GM10266 (cell line): ENCODE data around the gene SMARCE1.

Source experiments
- DNase-seq: peaks from one replicate; pipeline ENCODE4 v3.0.0; 2012; ENCODE audit errors: extremely low spot score
- CTCF ChIP-seq: IDR thresholded peaks from 2 replicates; pipeline ENCODE4 v1.5.1; 2012; ENCODE audit warnings: mild to moderate bottlenecking, low read depth; ENCODE audit not compliant: control insufficient read depth, insufficient read depth; ENCODE audit errors: missing control alignments

The SMARCE1 gene

GRCh38 chr17:40647624-40648383 is at the start of gene SMARCE1:
Gene SMARCE1, minus strand, starts transcription at chr17:40647818. Its CDS starts 2,016 bp downstream, at chr17:40645802.
- no peak for TF ChIP-seq CTCF
- peak; percentile 69 for DNase-seq

- no peak for TF ChIP-seq CTCF
Observed at GRCh38 chr17:40697297-40697696, 49.7 kb upstream of the SMARCE1 start.

GRCh38 chr17:40696651-40697072 is 49.0 kb upstream of the SMARCE1 start:
- DNase-seq = no peak
- no peak for TF ChIP-seq CTCF

More at GRCh38 chr17:40697297-40697696, 49.7 kb upstream of the SMARCE1 start:
- DNase-seq = no peak

DNA sequence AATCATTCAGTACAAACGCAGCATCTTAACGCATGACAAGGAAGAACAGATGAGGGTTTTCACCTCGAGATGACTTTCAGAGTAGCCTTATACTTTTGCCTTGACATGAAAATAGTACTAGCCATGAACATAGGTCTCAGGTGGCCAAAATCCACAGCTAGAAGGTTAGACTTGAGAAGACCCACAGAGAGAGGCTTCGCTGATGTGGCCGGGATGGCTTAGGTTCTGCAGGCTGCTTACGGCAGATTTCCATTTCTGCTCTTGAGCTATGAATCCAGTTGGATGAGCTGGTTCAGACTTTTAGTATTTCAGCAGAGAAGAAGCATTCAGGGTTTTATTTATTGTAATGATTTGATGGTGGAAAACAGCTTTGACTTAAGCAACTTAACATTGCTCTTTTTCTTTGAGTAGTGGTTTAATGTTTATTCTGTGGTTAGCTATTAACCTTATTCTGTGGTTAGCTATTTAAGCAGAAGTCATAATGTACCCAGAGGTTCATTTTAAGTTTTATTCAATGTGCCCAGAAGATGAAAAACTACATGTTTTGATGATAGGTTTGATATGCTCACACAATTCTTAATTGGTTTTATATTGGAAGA is 48.4 kb upstream of the SMARCE1 start:
- DNase-seq = no peak
- no peak for TF ChIP-seq CTCF

DNA sequence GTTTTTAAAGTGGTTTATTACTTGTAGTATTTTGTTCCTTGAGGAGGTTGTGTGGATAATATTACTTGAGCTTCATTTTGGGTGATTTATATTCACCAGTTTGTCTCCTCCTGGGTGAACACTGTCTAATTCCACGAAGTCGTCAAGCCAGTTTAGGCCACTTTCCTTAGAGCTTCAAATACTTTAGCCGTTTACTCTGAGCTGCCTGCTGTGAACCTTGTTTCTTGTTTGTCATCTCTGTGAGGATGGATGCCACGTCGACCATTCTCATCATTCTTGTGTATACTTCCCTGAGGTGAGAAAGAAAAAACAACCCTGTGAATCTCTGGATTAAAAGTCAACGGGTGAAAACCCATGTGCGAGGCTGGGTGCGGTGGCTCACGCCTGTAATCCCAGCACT is 47.0 kb upstream of the SMARCE1 start:
- DNase-seq = no peak
- no peak for TF ChIP-seq CTCF

GRCh38 chr17:40687106-40687505 is 39.5 kb upstream of the SMARCE1 start:
- no peak for TF ChIP-seq CTCF
- DNase-seq = no peak

DNA sequence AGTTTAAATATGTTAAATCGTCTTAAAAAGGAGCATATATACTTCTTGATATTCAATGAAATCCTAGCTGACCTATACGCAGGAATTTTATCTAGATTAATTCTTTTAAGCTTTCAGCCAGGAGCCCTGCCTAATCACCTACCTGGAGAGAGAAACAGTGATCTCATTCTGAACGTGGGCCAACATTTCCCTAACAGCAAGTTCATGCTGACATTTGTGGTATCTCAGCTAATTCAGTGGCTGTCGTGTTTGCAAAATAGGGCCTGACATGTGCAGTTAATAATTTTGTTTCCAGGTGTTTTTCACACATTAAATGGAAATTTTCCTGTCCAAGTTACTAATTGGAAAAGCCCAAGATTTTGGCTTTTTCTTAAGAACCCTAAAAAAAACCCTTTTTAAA is 38.6 kb upstream of the SMARCE1 start:
- TF ChIP-seq CTCF = no peak
- DNase-seq = no peak
